CD4-positive, alpha-beta T cell treated with Interleukin-17A for 4 hours (primary cell): Measurements from ENCODE around the gene C1GALT1.
"Not testable (repeated sequence)": the region's sequence is repeated elsewhere in the genome, so short reads cannot be mapped to it uniquely, and the experiment has no call there.

ENCODE experiments used
- DNase-seq: peaks from one replicate; pipeline ENCODE4 v3.0.0-alpha.2; 2020; ENCODE audit warnings: mixed read lengths

Gene C1GALT1

GRCh38 chr7:7239346-7239745, 57.0 kb downstream of the C1GALT1 start:
- no peak for DNase-seq

- no peak for DNase-seq
Observed at GRCh38 chr7:7242899-7243298, 60.6 kb downstream of the C1GALT1 start.

DNA sequence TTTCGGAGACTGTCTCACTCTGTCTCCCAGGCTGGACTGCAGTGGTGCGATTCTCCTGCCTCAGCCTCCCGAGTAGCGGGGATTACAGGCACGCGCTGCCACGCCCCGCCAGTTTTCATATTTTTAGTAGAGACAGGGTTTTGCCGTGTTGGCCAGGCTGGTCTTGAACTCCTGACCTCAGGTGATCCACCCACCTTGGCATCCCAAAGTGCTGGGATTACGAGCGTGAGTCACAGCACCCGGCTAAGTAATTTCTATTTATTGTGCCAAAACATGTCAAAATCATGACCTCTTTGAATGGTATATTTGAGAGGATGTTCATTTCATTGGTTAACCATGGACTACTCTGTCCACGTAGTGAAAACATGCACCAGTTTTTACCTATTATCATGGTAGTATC, 62.9 kb downstream of the C1GALT1 start:
- DNase-seq: not testable (repeated sequence)

- DNase-seq: no peak
Observed at GRCh38 chr7:7246223-7246622, 63.9 kb downstream of the C1GALT1 start.

- no peak for DNase-seq
Observed at GRCh38 chr7:7247658-7248057, 65.3 kb downstream of the C1GALT1 start.

- DNase-seq: no peak
Observed at GRCh38 chr7:7249814-7250213, 67.5 kb downstream of the C1GALT1 start.

- DNase-seq: no peak
Observed at GRCh38 chr7:7251742-7252141, 69.4 kb downstream of the C1GALT1 start.

GRCh38 chr7:7254319-7254718, 72.0 kb downstream of the C1GALT1 start:
- no peak for DNase-seq

DNA sequence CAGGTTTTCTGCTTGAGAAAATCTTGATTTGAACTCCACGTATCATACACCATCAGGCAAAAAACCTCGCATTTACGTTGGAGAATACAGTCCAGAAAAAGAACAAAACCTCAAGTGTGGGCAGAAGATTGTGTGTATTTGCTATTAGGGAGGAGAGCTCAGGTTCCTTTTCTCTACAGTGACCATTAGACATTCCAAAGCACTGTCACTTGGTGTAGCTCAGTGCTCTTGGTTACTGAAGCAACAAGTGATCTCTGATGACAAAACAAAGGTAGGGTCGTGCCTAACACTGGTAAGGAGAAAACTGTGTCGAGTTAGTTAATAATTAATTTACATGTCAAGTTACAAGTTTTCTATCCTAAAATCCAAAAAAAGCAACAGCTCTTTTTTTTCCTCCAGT, 72.6 kb downstream of the C1GALT1 start:
- DNase-seq: no peak

GRCh38 chr7:7256731-7257274, 74.5 kb downstream of the C1GALT1 start:
- no peak for DNase-seq

DNA sequence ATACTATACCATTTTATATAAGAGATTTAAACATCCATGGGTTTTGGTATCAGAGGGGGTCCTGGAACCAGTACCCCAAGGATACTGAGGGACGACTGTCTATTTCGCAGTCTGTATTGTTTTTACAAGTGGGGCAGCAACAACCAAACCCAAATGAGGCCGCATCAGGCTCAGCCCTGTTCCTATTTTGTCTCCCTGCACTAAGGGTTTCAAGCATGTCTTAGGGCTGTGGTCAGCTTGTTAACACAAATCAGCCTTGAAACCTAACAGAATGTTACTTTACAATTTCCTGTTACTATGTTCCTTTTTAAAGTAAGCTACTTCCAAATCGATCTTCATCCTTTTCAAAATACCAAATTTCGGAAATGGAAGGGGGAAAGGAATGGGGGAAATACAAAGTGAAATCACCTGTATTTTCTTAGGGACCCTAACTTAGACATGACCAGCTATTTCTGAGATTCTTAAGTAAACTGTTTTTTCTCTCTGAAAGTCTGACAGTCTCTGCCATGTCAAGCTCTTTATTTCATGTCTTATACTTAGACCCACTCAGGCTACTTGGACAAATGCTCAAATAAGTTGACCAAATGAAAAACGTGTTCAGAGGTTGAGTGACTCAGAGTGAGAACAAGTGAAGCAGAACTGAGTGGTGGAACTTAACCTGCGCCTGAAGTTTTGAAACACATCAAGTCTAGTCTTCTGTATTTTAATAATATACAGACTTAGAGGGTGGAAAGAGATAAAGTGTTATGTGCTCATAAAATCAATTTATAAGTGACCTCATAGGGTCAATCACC, 75.8 kb downstream of the C1GALT1 start:
- DNase-seq: peak; percentile 7

GRCh38 chr7:7261863-7262262, 79.5 kb downstream of the C1GALT1 start:
- DNase-seq: no peak

DNA sequence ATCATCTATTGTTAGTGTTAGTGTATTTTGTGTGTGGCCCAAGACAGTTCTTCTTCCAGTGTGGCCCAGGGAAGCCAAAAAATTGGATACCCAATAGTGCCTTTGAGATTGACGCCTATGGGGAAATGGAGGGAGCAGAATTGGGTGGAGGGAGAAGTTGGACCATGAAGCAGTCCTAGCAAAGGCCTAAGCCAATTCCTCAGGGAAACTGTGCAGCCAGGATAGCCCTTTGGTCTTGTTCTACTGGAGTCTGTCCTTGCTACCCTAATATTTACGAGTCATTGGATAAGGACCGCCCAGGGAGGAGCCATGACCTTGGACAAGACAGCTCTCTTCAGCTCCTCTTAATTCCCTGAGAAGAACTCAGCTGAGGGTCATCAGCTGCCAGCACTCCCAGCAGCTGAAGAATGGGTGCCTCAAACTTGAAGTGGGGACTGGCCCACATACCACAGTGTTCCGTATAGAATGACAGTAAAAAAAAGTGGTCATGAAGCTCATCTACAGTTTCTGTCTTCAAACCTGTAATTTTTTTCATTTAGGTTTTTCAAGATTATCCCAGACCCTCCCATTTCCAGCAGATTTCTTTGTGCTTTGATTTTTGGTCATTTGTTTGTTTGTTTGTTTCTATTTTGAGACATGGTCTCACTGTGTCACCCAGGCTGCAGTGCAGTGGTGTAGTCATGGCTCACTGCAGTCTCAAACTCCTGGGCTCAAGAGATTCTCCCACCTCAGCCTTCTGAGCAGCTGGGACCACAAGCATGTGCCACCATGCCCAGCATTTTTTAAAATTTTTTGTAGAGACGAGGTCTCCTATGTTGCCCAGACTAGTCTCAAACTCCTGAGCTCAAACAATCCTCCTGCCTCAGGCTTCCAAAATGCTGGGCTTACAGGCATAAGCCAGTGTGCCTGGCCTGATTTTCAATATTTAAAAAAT, 81.2 kb downstream of the C1GALT1 start:
- no peak for DNase-seq

DNA sequence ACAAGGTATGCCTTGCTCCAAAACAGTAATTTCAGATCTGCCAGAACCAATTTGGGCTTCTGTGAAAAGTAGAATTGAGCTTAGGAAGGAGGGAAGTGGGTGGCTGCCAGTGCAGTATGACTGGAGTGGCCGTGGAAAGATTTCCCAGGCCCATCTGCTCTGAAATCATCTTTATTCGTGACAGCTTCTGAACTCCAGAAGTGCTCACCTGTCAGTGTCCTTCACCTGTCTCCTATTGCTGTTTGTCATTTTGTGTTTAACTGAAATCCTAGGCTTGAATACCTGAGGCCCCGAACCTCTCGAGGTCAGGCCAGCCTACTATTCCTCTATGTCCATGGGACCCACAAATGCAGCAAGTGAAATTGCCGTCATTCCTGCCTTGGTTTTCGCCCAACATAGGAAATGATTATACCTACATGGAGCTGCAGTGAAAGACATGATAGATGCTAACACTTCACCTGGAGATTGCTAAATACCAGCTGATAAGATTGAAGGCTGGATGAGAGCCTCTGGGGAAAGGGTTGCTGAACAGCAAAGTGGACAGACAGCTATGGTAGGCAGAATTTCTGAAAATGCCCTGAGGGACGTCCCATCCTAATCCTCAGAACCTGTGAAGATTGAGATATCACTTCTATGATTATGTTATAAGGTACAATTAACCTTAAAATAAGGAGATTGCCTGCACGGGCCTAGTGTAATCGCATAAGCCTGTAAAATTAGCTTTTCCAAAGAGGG, 82.1 kb downstream of the C1GALT1 start:
- DNase-seq: no peak

DNA sequence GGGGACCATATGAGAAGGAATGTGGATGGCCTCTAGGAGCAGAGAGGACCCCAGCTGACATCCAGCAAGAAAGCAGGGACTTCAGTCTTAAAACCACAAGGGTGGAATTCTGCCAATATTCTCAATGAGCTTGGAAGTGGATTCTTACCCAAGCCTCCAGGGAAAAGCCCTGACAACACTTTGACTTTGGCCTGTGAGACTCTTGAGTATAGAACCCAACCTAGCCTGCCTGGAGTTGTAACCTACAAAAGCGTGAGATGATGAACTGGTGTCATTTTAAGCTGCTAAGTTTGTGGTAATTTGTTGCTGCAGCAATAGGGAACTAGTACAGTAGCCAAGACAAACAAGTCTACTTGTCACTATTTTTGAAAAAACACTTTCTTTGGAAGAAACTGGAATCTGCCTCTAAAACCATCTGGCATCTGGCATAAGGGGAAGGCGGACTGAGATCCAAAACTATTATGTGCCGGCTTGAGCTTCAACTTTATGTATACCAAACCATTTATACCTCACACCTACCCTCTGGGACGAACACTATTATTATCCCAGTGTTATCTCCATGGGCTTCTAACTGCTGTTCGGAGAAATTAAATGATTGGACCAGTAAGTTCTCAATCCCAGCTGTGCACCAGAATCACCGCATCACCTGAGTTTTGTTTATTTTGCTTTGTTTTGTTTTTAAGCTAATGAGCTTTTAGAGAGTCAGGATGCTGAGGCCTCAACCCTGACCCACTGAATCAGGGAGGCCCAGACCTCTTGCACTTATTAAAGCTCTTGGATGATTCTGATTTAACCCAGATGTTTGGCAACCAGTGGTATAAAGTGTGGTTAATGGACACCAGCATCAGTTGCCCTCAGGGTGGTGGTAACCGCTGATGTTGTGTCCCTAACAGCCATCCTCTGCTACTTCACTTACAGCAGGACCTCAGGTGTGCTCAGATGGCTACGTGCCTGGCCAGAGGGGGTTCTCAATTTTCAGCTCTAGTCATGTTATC, 83.0 kb downstream of the C1GALT1 start:
- no peak for DNase-seq

GRCh38 chr7:7266257-7266881, 84.0 kb downstream of the C1GALT1 start:
- no peak for DNase-seq

DNA sequence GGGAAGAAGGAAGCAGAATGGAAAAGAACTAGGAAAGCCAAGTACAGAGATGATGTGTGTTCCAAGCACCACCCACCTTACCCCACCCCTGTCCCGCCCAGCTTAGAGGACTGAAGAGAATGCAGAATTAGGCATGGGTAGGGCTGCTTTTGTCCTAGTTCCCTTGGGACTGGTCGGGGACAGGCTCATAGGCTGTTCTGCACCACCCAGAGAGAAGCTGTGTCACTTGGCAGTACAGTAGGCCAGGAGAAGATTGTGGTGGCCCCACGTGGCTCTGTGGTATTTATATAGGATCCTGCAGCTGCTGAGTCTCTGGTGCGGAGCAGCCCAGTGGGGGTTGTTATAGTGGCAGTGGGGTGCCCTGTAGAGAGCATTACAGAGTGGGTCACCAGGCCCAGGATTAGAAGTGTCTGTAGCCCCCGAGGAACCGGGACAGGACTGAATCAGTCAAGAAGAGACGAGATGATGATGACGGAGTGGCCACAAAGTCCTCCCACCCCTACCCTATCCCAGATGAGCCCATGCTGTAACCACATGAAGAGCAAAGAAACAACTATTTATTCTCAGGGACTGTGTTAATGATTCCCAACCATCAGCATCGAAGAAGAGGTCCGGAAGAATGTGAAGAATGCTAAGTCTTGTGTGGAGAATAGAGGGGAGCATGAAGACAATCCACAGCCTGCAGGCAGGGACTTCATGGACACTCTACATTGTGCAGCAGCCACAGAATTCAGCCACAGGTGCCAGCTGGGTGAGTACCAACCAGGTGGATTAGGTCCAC, 88.9 kb downstream of the C1GALT1 start:
- DNase-seq: no peak

GRCh38 chr7:7272294-7272693, 90.0 kb downstream of the C1GALT1 start:
- no peak for DNase-seq

DNA sequence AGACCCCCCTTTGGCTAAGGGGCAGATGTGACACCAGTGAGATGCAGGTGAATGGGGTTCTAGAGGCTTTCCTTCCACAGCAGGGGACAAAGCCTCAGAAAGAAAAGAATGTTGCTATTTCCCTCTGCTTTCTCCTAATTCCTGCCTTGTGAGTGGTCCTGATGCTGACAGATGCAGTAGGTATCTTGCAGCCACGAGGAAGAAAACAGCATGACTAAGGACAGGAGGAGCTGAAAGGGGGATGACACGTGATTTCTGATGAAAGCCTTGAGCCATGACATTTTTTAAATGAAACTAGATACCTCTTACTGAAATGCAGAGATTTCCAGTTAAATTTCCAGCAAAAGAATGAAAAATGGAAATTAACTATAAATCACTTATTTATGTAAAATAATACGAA, 92.4 kb downstream of the C1GALT1 start:
- DNase-seq: no peak

DNA sequence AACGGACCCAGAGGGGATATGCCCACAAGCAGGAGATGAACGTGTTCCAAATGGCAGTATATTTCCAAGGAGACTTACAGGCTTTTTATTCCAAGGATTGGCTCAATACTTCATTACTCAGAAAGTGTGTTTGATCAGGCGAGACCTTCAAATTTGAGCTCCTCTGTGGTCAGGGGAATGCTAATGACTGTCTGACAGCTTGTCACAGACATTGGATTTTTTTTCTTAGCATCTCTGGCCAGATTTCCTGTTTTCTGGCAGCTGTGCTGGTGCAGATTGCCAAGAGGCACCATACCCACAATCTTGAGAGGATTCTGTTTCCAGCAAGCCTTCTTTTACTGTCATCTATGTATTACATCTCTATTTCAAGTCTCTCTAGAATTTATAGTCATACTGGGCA, 93.8 kb downstream of the C1GALT1 start:
- no peak for DNase-seq
